ENCODE results near the gene NARF. TPM values are rescaled to one million over a fixed set of nuclear protein-coding genes. Genes with fewer than 3 reads are reported as not detected.

NARF gene
- total RNA-seq, 2 donors from 2014 or later = 64.0 to 70.8 TPM

DNA sequence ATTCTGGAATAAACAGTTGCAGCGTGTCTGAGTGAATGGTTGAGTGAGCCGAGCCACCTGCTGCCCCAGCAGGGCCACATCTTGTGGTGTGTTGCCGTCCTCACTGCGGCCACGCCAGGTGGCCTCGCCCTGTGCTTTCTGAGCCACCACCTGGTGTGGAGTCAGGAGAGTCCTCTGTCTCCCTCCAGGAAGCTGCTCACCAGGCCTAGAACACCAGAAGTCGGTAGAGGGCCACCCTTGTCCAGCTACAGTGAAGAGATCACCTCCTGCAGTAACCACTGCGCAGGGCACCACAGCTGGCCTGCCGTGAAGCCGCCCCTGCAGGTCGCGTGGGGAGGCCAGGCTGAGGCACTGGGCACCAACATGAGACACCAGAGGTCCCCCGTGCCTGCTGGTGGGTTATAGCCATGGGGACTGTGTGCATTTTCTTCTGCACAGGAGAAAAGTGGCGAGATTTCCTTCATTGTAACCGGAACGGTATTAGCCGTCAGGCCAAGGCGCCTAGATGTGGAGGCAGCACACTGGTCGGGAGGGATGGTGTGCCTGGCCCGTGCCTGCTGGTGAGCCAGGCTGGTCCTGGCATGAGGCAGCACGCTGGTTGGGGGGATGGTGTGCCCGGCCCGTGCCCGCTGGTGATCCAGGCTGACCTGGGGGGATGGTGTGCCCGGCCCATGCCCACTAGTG lies 32.1 kb downstream of the NARF start:
- TF ChIP-seq, protein P1, sequence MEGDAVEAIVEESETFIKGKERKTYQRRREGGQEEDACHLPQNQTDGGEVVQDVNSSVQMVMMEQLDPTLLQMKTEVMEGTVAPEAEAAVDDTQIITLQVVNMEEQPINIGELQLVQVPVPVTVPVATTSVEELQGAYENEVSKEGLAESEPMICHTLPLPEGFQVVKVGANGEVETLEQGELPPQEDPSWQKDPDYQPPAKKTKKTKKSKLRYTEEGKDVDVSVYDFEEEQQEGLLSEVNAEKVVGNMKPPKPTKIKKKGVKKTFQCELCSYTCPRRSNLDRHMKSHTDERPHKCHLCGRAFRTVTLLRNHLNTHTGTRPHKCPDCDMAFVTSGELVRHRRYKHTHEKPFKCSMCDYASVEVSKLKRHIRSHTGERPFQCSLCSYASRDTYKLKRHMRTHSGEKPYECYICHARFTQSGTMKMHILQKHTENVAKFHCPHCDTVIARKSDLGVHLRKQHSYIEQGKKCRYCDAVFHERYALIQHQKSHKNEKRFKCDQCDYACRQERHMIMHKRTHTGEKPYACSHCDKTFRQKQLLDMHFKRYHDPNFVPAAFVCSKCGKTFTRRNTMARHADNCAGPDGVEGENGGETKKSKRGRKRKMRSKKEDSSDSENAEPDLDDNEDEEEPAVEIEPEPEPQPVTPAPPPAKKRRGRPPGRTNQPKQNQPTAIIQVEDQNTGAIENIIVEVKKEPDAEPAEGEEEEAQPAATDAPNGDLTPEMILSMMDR (conservative IDR thresholded peaks at IDR 0.05) = no peak
- no peaks in the 10 kb centered on the region for H3K4me1 ChIP-seq (ENCODE audit: control insufficient read depth, insufficient read depth, low read length)
- DNase-seq = no peak
- WGBS, 2 experiments (ENCODE audit: insufficient coverage in 1 of 2, insufficient read length in 1 of 2) = 92 to 94% methylated on average over 9 to 25 of the region's 25 CpGs
- H3K4me3 ChIP-seq (ENCODE audit: low read length) = no peak overlapping the region
- H3K9me3 ChIP-seq (ENCODE audit: control insufficient read depth, low read length) = no peaks in the 10 kb centered on the region
- Mint-ChIP-seq H3K36me3 (ENCODE audit: low read depth) (peaks cover 27% of the 10 kb centered on the region), H3K4me1 (no peaks in the 10 kb centered on the region), H3K4me3 (no peak overlapping the region), H3K27me3 (ENCODE audit: insufficient read depth) (no peaks in the 10 kb centered on the region), H3K27ac (no peak overlapping the region), H3K9me3 (no peaks in the 10 kb centered on the region)
- H3K27ac ChIP-seq (ENCODE audit: low read depth, low read length) = no peak overlapping the region
- no peaks in the 10 kb centered on the region for H3K27me3 ChIP-seq (ENCODE audit: control insufficient read depth, insufficient read depth, low read length, poor library complexity, severe bottlenecking)
- H3K36me3 ChIP-seq (ENCODE audit: control insufficient read depth, insufficient read depth, low read length) = peaks cover 9% of the 10 kb centered on the region
- H3K9ac ChIP-seq (ENCODE audit: extremely low read depth, low read length, poor library complexity, severe bottlenecking) = no peak overlapping the region

- Histone ChIP-seq H3K27ac (ENCODE audit: low read depth, low read length) (no peak overlapping the region), H3K27me3 (ENCODE audit: control insufficient read depth, insufficient read depth, low read length, poor library complexity, severe bottlenecking) (no peaks in the 10 kb centered on the region), H3K36me3 (ENCODE audit: control insufficient read depth, insufficient read depth, low read length) (peaks cover 9% of the 10 kb centered on the region), H3K9ac (ENCODE audit: extremely low read depth, low read length, poor library complexity, severe bottlenecking) (no peak overlapping the region), H3K9me3 (ENCODE audit: control insufficient read depth, low read length) (no peaks in the 10 kb centered on the region), H3K4me1 (ENCODE audit: control insufficient read depth, insufficient read depth, low read length) (no peaks in the 10 kb centered on the region), H3K4me3 (ENCODE audit: low read length) (no peak overlapping the region)
- H3K4me3 Mint-ChIP-seq = no peak overlapping the region
- TF ChIP-seq, protein P1 (conservative IDR thresholded peaks at IDR 0.05) = no peak
- H3K36me3 Mint-ChIP-seq (ENCODE audit: low read depth) = peaks cover 22% of the 10 kb centered on the region
- no peak for DNase-seq
- H3K27me3 Mint-ChIP-seq (ENCODE audit: insufficient read depth) = no peaks in the 10 kb centered on the region
- WGBS, 2 experiments (ENCODE audit: insufficient coverage in 1 of 2, insufficient read length in 1 of 2) = 90 to 95% methylated on average over 9 to 10 of the region's 10 CpGs
- H3K9me3 Mint-ChIP-seq = no peaks in the 10 kb centered on the region
- no peak overlapping the region for H3K27ac Mint-ChIP-seq
- H3K4me1 Mint-ChIP-seq = no peaks in the 10 kb centered on the region
These were observed 32.6 kb downstream of the NARF start for GRCh38 chr17:82491196-82491530.

DNA sequence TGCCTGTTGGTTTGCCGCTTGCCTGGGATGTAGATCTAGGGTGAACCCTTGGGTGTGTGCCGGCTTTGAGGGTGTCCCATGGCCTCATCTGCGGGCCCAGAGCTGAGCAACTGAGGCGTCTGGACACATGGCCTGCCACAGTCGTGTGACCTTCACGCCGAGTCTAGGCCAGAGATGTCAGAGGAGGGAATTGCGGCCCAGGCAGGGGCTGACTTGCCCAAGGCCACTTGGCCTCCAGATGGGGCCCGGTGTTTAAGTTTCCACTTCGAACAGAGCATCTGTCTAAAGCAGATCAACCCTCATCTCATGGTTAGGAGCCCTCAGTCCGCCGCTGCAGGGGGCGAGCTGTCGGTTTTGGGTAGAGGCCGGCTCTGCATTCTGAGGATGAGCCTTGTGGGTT lies 33.0 kb downstream of the NARF start:
- TF ChIP-seq, protein P1 (conservative IDR thresholded peaks at IDR 0.05) = no peak
- Histone ChIP-seq H3K27ac (ENCODE audit: low read depth, low read length) (no peak overlapping the region), H3K9me3 (ENCODE audit: control insufficient read depth, low read length) (no peaks in the 10 kb centered on the region), H3K4me3 (ENCODE audit: low read length) (no peak overlapping the region), H3K36me3 (ENCODE audit: control insufficient read depth, insufficient read depth, low read length) (peaks cover 5% of the 10 kb centered on the region), H3K27me3 (ENCODE audit: control insufficient read depth, insufficient read depth, low read length, poor library complexity, severe bottlenecking) (no peaks in the 10 kb centered on the region), H3K9ac (ENCODE audit: extremely low read depth, low read length, poor library complexity, severe bottlenecking) (no peak overlapping the region), H3K4me1 (ENCODE audit: control insufficient read depth, insufficient read depth, low read length) (no peaks in the 10 kb centered on the region)
- WGBS, 2 experiments (ENCODE audit: insufficient coverage in 1 of 2, insufficient read length in 1 of 2) = 89 to 92% methylated on average over 14 to 15 of the region's 15 CpGs
- DNase-seq = no peak
- peaks cover 18% of the 10 kb centered on the region for H3K36me3 Mint-ChIP-seq (ENCODE audit: low read depth)
- no peak overlapping the region for H3K4me3 Mint-ChIP-seq
- peaks cover 3% of the 10 kb centered on the region for H3K27me3 Mint-ChIP-seq (ENCODE audit: insufficient read depth)
- H3K4me1 Mint-ChIP-seq = no peaks in the 10 kb centered on the region
- no peak overlapping the region for H3K27ac Mint-ChIP-seq
- no peaks in the 10 kb centered on the region for H3K9me3 Mint-ChIP-seq
